Measurements from ENCODE around the gene SPATA21. TPM values are rescaled to one million over a fixed set of nuclear protein-coding genes. Genes with fewer than 3 reads are reported as not detected.

The SPATA21 gene
- total and polyA plus RNA-seq, 2 experiments from 2014 or later, result not detected

- Histone ChIP-seq H3K9me2 (ENCODE audit: insufficient read depth) (no peaks in the 10 kb centered on the region), H3K36me3 (ENCODE audit: low read depth) (peaks cover 11% of the 10 kb centered on the region; the same call in 1 of the 2 replicates), H3K4me2 (ENCODE audit: unreplicated experiment) (no peak overlapping the region), H3K9ac (peak overlapping the region; percentile 18; the same call in 1 of the 2 replicates), H3K27ac (no peak overlapping the region), H3K4me1 (ENCODE audit: insufficient read depth) (no peaks in the 10 kb centered on the region), H2AFZ (no peak overlapping the region), H3K27me3 (replicated peaks; ENCODE audit: insufficient read depth) (no peaks in the 10 kb centered on the region), H4K20me1 (ENCODE audit: insufficient read depth) (no peaks in the 10 kb centered on the region), H3K4me3 (no peak overlapping the region), H3K79me2 (ENCODE audit: insufficient read depth) (peaks cover 74% of the 10 kb centered on the region), H3F3A (ENCODE audit: insufficient read depth) (no peaks in the 10 kb centered on the region), H3K9me3 (ENCODE audit: low read depth) (no peaks in the 10 kb centered on the region)
- TF ChIP-seq EZH2 (IDR thresholded peaks at IDR 0.05; ENCODE audit: insufficient read depth, poor library complexity, severe bottlenecking) (no peak), EZH2phosphoT487 (IDR thresholded peaks at IDR 0.05; ENCODE audit: insufficient read depth, low read depth) (no peak)
- in situ Hi-C loops (cut with MboI), result no loop called here
- no peak for DNase-seq
- WGBS, 2 experiments (ENCODE audit: low coverage in 1 of 2, low lambda C conversion rate in 2 of 2, missing lambda C conversion rate in 2 of 2), result 74 to 80% methylated on average over 2 of the region's 2 CpGs
These were observed 5.7 kb upstream of the SPATA21 start for GRCh38 chr1:16442941-16443340.

GRCh38 chr1:16442265-16442664 is 5.0 kb upstream of the SPATA21 start:
- Histone ChIP-seq H3K4me3 (peak overlapping the region; percentile 100), H3K79me2 (ENCODE audit: insufficient read depth) (peaks cover 68% of the 10 kb centered on the region), H3K4me2 (ENCODE audit: unreplicated experiment) (no peak overlapping the region), H3K9me3 (ENCODE audit: low read depth) (no peaks in the 10 kb centered on the region), H3K27ac (no peak overlapping the region), H2AFZ (no peak overlapping the region), H3K36me3 (ENCODE audit: low read depth) (peaks cover 11% of the 10 kb centered on the region; the same call in 1 of the 2 replicates), H4K20me1 (ENCODE audit: insufficient read depth) (no peaks in the 10 kb centered on the region), H3F3A (ENCODE audit: insufficient read depth) (no peaks in the 10 kb centered on the region), H3K9me2 (ENCODE audit: insufficient read depth) (no peaks in the 10 kb centered on the region), H3K4me1 (ENCODE audit: insufficient read depth) (no peaks in the 10 kb centered on the region), H3K9ac (peak overlapping the region; percentile 91; the same call in 1 of the 2 replicates), H3K27me3 (replicated peaks; ENCODE audit: insufficient read depth) (no peaks in the 10 kb centered on the region)
- in situ Hi-C loops (cut with MboI), result no loop called here
- WGBS, 2 experiments (ENCODE audit: low coverage in 1 of 2, low lambda C conversion rate in 2 of 2, missing lambda C conversion rate in 2 of 2), result 94% methylated on average over 7 of the region's 7 CpGs
- no peak for DNase-seq
- TF ChIP-seq EZH2 (IDR thresholded peaks at IDR 0.05; ENCODE audit: insufficient read depth, poor library complexity, severe bottlenecking), result no peak
- TF ChIP-seq EZH2phosphoT487 (IDR thresholded peaks at IDR 0.05; ENCODE audit: insufficient read depth, low read depth), result no peak

DNA sequence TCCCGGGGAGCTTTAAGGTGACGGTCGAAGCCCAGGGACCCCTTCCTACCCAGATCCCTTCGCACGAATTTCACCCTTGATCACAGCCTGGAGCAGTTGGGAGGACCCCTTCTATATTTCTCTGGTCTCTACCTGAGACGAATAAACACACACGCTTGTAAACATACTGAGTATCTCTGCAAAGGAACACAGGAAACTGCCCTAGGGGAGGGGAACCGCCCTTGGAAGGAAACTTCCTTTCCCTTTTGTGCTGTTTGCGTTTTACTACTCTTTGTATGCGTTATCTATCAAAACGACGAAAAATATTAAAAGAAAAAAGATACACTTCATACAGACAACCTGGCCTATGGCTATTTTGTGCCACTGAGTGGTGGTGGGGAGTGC is 4.0 kb upstream of the SPATA21 start:
- 0 to 3% methylated on average over 12 of the region's 12 CpGs for WGBS, 2 experiments (ENCODE audit: low coverage in 1 of 2, low lambda C conversion rate in 2 of 2, missing lambda C conversion rate in 2 of 2)
- no peaks in the 10 kb centered on the region for H3K9me3 ChIP-seq (ENCODE audit: low read depth)
- peak; percentile 53 for DNase-seq
- H3K4me2 ChIP-seq (ENCODE audit: unreplicated experiment), result peak overlapping the region; percentile 90
- no peaks in the 10 kb centered on the region for H3F3A ChIP-seq (ENCODE audit: insufficient read depth)
- H3K9ac ChIP-seq, result peak overlapping the region; percentile 91
- peak overlapping the region; percentile 29 for H3K27ac ChIP-seq
- no peaks in the 10 kb centered on the region for H3K4me1 ChIP-seq (ENCODE audit: insufficient read depth)
- peaks cover 58% of the 10 kb centered on the region for H3K79me2 ChIP-seq (ENCODE audit: insufficient read depth)
- TF ChIP-seq EZH2phosphoT487 (IDR thresholded peaks at IDR 0.05; ENCODE audit: insufficient read depth, low read depth), result no peak
- TF ChIP-seq EZH2 (IDR thresholded peaks at IDR 0.05; ENCODE audit: insufficient read depth, poor library complexity, severe bottlenecking), result no peak
- no peaks in the 10 kb centered on the region for H3K27me3 ChIP-seq (replicated peaks; ENCODE audit: insufficient read depth)
- peak overlapping the region; percentile 100 for H3K4me3 ChIP-seq
- in situ Hi-C loops (cut with MboI), result no loop called here
- no peaks in the 10 kb centered on the region for H4K20me1 ChIP-seq (ENCODE audit: insufficient read depth)
- H3K36me3 ChIP-seq (ENCODE audit: low read depth), result peaks cover 11% of the 10 kb centered on the region; the same call in 1 of the 2 replicates
- no peaks in the 10 kb centered on the region for H3K9me2 ChIP-seq (ENCODE audit: insufficient read depth)
- peak overlapping the region; percentile 97 for H2AFZ ChIP-seq

DNA sequence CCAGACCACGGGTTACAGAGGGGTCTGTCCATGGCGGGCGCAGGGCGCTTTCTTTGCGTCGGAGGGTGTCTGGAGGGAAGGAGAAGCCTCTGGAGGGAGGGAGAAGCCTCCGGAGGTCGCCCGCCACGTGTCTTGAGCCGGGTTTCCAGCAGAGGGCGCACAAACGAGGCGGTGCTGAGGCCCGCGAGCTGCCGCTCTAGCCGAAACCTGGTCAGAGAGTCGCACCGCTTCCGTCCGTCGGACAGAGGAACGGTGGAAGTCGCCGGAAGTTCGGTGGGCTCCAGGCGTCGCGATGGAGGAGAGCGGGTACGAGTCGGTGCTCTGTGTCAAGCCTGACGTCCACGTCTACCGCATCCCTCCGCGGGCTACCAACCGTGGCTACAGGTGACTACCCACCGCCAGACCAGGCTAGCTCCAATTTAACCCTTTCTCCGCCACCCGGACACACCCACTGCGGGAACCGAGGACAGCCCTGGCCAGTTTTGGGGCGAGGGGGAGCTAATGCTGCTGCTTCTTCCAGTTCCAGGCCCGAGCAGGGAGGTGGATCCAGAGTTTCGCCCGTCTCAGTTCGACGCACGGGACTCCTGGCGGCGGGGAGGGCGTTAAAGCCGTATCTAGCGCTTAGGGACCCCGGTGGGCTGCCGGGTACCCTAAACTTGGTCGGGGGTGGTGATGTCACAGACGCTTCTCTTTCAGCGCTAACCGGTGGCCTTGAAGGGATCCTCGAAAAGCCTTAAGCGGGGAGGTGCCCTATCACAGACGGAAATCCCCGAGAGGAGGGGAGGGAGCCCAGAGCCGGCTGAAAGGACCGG is 3.5 kb upstream of the SPATA21 start, which contains the start of gene NECAP2:
TSS of gene NECAP2 (plus strand) at position 255 of the 812 bp plus-strand sequence. CDS start at position 293, 38 bp downstream.
- peaks cover 11% of the 10 kb centered on the region; the same call in 1 of the 2 replicates for H3K36me3 ChIP-seq (ENCODE audit: low read depth)
- H3K4me2 ChIP-seq (ENCODE audit: unreplicated experiment), result peak within 1 kb of the TSS; percentile 90

More for the DNA sequence above, 3.5 kb upstream of the SPATA21 start, which contains the start of gene NECAP2:
- Histone ChIP-seq H3K9ac (peak within 1 kb of the TSS; percentile 91), H2AFZ (peak within 1 kb of the TSS; percentile 97), H4K20me1 (ENCODE audit: insufficient read depth) (no peaks in the 10 kb centered on the region), H3K79me2 (ENCODE audit: insufficient read depth) (peaks cover 52% of the 10 kb centered on the region), H3K27ac (peak within 1 kb of the TSS; percentile 29), H3K9me3 (ENCODE audit: low read depth) (no peaks in the 10 kb centered on the region), H3K4me3 (peak within 1 kb of the TSS; percentile 100), H3K27me3 (replicated peaks; ENCODE audit: insufficient read depth) (no peaks in the 10 kb centered on the region), H3K4me1 (ENCODE audit: insufficient read depth) (no peaks in the 10 kb centered on the region), H3K9me2 (ENCODE audit: insufficient read depth) (no peaks in the 10 kb centered on the region), H3F3A (ENCODE audit: insufficient read depth) (no peaks in the 10 kb centered on the region)
- TF ChIP-seq EZH2phosphoT487 (IDR thresholded peaks at IDR 0.05; ENCODE audit: insufficient read depth, low read depth) (no peak), EZH2 (IDR thresholded peaks at IDR 0.05; ENCODE audit: insufficient read depth, poor library complexity, severe bottlenecking) (no peak)
- 0 to 1% methylated on average over 46 to 66 of the region's 68 CpGs for WGBS, 2 experiments (ENCODE audit: low coverage in 1 of 2, low lambda C conversion rate in 2 of 2, missing lambda C conversion rate in 2 of 2)
- DNase-seq, result peak; percentile 96
- in situ Hi-C loops (cut with MboI), result no loop called here
